Fibroblast of peridontal ligament (primary cell): ENCODE results near the gene COG2.
A peak's percentile ranks its signal among the peaks of the same experiment; 100 is the strongest.
"Not testable (repeated sequence)": the region's sequence is repeated elsewhere in the genome, so short reads cannot be mapped to it uniquely, and the experiment has no call there.

ENCODE experiments used
- DNase-seq: peaks from one replicate; pipeline ENCODE4 v3.0.0-alpha.2; 2010; ENCODE audit errors: extremely low read depth

The COG2 gene

DNA sequence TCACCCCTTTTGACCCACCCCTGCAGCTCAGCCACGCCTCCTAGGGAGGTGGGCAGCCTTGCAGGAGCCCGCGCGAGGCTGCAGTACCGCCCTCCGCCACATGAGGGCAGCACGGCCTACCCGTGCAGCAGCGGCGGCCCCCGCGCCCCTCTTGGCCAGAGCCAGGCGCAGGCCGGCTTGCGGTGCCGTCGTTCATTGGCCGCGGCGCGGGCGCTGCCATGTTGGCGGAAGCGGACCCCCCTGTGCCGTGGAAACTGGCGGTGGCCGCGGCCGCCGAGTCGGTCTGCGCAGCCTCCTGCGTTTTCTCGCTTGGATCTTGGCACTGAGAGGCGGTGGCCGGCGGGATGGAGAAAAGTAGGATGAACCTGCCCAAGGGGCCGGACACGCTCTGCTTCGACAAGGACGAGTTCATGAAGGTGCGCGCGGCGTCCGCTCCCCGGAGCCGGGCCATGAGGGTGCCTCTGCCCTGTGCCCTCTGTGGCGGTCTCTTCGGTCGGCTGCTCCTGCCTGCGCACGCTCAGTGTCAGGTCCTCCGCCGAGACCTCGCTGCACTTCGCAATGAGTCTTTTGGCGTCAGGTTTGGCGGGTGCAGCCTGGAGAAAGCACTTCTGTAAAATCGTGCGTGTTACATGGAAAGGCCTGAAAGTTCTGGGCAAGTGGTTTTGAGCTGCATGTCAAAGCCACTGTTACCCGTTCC lies at the start of gene COG2:
TSS of gene COG2 (plus strand) at position 219 of the 697 bp plus-strand sequence. CDS start at position 345, 126 bp downstream.
- peak; percentile 89 for DNase-seq

DNA sequence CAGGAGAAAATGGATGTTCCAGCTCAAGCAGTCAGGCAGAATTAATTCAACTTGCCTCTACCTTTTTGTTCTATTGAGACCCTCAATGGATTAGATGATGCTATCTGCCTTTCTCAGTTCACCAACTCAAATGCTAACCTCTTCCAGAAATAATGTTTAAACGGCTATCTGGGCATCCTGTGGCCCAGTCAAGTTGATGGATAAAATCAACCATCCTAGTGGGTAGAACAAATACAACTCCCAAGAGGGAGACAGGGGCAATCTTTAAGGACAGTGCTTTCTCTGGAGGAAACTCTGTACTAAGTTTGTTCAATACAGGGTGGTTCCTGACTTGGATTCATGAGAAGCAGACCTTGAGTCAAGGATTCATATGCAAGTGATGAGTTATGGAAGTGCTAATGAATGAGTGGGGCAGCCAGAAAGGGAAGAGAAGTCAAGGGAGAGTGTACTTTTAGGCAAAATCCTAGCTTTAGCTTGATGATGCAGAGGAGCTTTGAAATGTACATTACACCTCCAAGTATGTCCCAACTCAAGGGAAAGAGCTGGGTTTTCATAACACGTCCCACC lies 49.4 kb upstream of the COG2 start:
- no peak for DNase-seq

GRCh38 chr1:230594214-230594773 lies 48.0 kb upstream of the COG2 start:
- no peak for DNase-seq

- DNase-seq, result no peak
These were observed 47.1 kb upstream of the COG2 start for GRCh38 chr1:230595181-230595580.

GRCh38 chr1:230596306-230596705 lies 46.0 kb upstream of the COG2 start:
- no peak for DNase-seq

- DNase-seq, result no peak
These were observed 43.5 kb upstream of the COG2 start for GRCh38 chr1:230598745-230599144.

DNA sequence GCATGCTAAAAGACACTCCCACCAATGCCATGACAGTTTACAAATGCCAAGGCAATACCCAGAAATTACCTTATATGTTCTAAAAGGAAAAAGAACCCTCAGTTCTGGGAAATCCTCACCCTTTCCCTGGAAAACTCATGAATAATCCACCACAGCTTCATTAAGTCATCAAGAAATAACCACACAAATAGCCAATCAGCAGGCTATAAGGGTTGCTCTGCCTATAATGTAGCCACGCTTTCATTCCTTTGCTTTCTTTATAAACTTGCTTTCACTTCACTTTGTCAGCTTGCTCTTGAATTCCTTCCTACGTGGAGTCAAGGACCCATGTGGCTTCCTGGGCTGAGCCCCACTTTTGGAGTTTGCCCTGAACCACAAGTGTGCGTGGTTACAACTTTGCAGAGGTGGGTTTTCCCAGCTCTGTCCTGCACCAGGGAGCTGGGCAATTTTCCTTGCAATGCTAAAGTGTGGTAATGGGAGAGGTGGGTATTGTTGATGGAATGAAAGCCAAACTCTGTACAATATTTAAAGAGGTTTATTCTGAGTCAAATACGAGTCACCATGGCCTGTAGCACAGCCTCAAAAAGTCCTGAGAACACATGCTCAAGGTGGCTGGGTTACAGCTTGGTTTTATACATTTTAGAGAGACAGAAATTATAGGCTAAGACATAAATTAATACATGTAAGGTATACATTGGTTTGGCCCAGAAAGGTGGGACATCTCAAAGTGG lies 42.2 kb upstream of the COG2 start:
- no peak for DNase-seq

DNA sequence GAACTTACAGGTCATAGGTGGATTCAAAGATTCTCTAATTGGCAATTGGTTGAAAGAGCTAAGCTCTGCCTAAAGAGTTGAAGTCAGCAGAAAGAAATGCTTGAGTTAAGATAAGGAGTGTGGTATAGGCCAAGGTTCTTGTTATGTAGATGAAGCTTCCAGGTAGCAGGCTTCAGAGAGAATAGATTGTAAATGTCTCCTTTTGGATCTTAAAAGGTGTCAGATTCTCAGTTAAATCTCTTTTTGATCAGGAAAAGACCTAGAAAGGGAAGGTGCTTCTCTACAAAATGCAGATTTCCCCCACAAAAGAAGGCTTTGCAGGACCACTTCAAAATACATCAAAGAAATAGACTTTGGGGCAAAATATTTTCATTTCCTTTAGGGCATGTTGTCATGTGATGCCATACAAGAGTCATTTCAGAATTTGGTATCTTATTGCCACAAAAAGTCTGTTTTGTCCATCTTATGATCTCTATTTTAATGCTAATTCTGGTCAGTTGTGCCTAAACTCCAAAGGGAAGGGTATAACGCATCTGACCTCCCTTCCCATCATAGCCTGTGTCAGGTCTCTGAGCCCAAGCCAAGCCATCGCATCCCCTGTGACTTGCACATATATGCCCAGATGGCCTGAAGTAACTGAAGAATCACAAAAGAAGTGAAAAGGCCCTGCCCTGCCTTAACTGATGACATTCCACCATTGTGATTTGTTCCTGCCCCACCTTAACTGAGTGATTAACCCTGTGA lies 41.5 kb upstream of the COG2 start:
- DNase-seq, result not testable (repeated sequence)

- DNase-seq, result no peak
These were observed 33.1 kb upstream of the COG2 start for GRCh38 chr1:230609208-230609607.

DNA sequence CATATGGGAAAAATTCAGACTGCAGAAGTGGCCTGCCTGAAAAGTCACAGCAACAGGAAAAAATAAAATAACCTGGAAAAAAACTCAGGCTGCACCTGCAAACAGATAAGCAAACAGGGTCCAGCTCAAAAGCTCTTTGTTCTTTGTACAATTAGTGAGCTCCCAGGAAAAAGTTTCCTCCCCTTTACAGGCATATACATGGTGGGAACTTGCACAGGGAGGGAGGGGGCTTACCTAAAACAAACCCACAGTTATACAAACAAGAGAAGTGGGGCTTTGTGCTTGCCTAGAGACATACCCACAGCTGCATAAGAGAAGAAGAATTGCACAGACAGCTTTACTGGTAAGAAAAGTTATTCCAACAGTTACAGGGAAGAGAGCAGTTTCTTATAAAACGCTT lies 31.7 kb upstream of the COG2 start:
- DNase-seq, result no peak

- no peak for DNase-seq
These were observed 31.0 kb upstream of the COG2 start for GRCh38 chr1:230611128-230611877.

GRCh38 chr1:230611878-230612235 lies 30.4 kb upstream of the COG2 start:
- no peak for DNase-seq

GRCh38 chr1:230612651-230613050 lies 29.6 kb upstream of the COG2 start:
- no peak for DNase-seq

DNA sequence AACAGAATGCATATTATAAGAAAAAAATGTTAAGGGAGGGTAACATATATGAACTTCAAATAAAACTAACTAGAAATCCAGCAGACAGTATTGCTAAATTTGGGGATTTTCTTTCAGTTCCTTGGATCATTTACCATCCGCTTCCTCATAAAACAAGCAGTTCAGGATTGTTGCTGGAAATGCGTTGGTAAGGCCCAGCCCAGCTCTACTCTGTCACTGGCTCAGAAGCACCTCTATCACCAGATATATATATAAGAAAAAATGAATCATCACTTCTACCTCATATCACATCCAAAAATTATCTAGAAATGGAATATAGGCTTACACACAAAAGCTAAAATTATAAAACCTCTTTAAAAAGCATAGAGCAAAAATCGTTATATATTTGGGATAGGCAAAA lies 28.2 kb upstream of the COG2 start:
- DNase-seq, result no peak

GRCh38 chr1:230618537-230618936 lies 23.7 kb upstream of the COG2 start:
- DNase-seq, result no peak

DNA sequence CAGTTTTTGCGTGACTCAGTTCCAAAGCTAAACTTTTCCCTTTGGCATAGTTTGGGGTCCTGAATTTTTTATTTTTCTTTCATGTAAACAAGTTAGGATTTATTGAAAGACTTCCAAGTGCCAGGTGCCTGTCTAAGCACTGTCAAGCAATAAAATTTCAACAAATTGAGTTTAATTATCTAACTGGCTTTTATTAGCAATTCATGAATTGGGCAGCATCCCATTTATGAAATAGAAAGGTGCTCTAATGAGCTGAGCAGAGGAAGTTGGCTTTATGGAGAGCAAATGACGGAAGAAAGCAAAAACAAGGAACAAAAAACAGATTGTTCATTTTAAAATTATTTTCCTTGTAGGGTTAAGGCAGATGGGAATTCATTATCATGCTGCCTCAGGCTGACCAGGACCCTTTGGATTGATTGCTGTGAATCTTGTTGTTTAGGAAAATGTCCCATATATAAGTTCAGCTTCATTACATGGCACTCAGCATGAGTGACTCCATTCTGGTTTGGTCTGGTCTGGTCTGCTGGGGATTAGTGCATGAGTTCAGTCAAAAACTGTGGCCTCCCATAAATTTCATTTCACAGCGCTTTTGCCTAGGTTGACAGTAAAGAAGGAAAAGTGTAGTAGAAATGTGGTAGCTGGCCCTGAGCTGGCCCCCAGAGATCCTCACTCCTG lies 21.5 kb upstream of the COG2 start:
- no peak for DNase-seq

GRCh38 chr1:230621324-230622030 lies 20.8 kb upstream of the COG2 start:
- DNase-seq, result no peak

- no peak for DNase-seq
These were observed 20.1 kb upstream of the COG2 start for GRCh38 chr1:230622151-230622550.

GRCh38 chr1:230624097-230624713 lies 18.1 kb upstream of the COG2 start:
- no peak for DNase-seq

DNA sequence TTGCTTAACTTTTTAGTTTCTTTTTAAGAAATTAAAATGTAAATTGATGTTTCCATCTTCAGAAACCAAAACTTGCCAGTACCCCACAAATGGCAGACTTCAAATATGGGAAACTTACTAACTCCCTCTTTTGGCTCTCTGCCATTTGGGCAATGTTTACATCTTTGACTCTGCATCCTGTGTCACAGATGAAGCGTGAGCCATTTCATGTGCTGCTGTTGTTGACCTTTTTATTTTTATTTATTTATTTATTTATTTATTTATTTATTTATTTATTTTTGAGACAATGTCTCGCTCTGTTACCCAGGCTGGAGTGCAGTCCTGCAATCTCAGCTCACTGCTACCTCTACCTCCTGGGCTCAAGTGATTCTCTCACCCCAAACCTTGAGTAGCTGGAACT lies 16.0 kb upstream of the COG2 start:
- DNase-seq, result no peak
